Activated B cell treated with CpG ODN at 0.5 μM for 24 hours (primary cell): ENCODE measurements around the gene MYRIP. TPM values are rescaled to one million over a fixed set of nuclear protein-coding genes. Genes with fewer than 3 reads are reported as not detected.

ENCODE experiments used
- ATAC-seq: fragments of 200-7000 bp; cut with Tn5 transposase; one replicate; pipeline ENCODE4 v1.10.0; 2021; ENCODE audit warnings: low read depth, mild to moderate bottlenecking, moderate library complexity
- CTCF ChIA-PET: fragments of 350-600 bp; sonication (Branson Sonifier 250); formaldehyde crosslinking; loops from one replicate; lab custom pipeline; 2021; ENCODE audit warnings: antibody characterized with exemption; lab: Charles Lee
- POLR2A ChIA-PET: fragments of 350-600 bp; sonication (Branson Sonifier 250); formaldehyde crosslinking; loops from one replicate; lab custom pipeline; 2021; ENCODE audit warnings: antibody characterized with exemption; lab: Charles Lee
- DNase-seq: peaks from one replicate; pipeline ENCODE4 v3.0.0; 2022
- H3K27ac Mint-ChIP-seq: one replicate; pipeline ENCODE4 v1.8.0; 2020; ENCODE audit warnings: mixed read lengths
- H3K27me3 Mint-ChIP-seq: one replicate; pipeline ENCODE4 v1.8.0; 2021; ENCODE audit warnings: mixed read lengths
- H3K36me3 Mint-ChIP-seq: one replicate; pipeline ENCODE4 v1.8.0; 2021; ENCODE audit warnings: low read depth, mixed read lengths
- H3K4me1 Mint-ChIP-seq: one replicate; pipeline ENCODE4 v1.8.0; 2021; ENCODE audit warnings: mixed read lengths
- H3K4me3 Mint-ChIP-seq: one replicate; pipeline ENCODE4 v1.8.0; 2020; ENCODE audit warnings: mild to moderate bottlenecking, mixed read lengths
- H3K9me3 Mint-ChIP-seq: one replicate; pipeline ENCODE4 v1.8.0; 2020; ENCODE audit warnings: mixed read lengths
- intact Hi-C: fragments of 100-400 bp; cut with micrococcal nuclease; formaldehyde crosslinking; loops from one replicate; pipeline ENCODE4 v1.15.1; 2024
- total RNA-seq: library from RNA; stranded (reverse); gene quantifications from 2 replicates; pipeline ENCODE4 v1.2.3, GENCODE V29; 2022
- TF ChIP-seq, protein P1 (sequence below): fragments of 200-600 bp; IDR thresholded peaks from one replicate; pipeline ENCODE4 v1.8.0; 2022; ENCODE audit warnings: antibody characterized with exemption, mild to moderate bottlenecking

Gene MYRIP
- total RNA-seq, 1 donor from 2014 or later = 0.20 TPM

- DNase-seq = no peak
- Mint-ChIP-seq H3K4me1 (no peaks in the 10 kb centered on the region), H3K36me3 (no peaks in the 10 kb centered on the region), H3K27ac (no peak overlapping the region), H3K9me3 (no peaks in the 10 kb centered on the region), H3K4me3 (no peak overlapping the region), H3K27me3 (no peaks in the 10 kb centered on the region)
- intact Hi-C loops = no loop called here
- CTCF ChIA-PET = no interaction called here
- TF ChIP-seq, protein P1, sequence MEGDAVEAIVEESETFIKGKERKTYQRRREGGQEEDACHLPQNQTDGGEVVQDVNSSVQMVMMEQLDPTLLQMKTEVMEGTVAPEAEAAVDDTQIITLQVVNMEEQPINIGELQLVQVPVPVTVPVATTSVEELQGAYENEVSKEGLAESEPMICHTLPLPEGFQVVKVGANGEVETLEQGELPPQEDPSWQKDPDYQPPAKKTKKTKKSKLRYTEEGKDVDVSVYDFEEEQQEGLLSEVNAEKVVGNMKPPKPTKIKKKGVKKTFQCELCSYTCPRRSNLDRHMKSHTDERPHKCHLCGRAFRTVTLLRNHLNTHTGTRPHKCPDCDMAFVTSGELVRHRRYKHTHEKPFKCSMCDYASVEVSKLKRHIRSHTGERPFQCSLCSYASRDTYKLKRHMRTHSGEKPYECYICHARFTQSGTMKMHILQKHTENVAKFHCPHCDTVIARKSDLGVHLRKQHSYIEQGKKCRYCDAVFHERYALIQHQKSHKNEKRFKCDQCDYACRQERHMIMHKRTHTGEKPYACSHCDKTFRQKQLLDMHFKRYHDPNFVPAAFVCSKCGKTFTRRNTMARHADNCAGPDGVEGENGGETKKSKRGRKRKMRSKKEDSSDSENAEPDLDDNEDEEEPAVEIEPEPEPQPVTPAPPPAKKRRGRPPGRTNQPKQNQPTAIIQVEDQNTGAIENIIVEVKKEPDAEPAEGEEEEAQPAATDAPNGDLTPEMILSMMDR = no peak
- ATAC-seq = no peak
- POLR2A ChIA-PET = no interaction called here
Observed at GRCh38 chr3:40152482-40153133, 343.2 kb downstream of the MYRIP start.

- H3K9me3 Mint-ChIP-seq = no peaks in the 10 kb centered on the region
- no peak for DNase-seq
- TF ChIP-seq, protein P1 = no peak
- H3K4me3 Mint-ChIP-seq = no peak overlapping the region
- H3K4me1 Mint-ChIP-seq = no peaks in the 10 kb centered on the region
- H3K27ac Mint-ChIP-seq = no peak overlapping the region
- no peak for ATAC-seq
- H3K36me3 Mint-ChIP-seq = no peaks in the 10 kb centered on the region
- H3K27me3 Mint-ChIP-seq = peaks cover 2% of the 10 kb centered on the region
- POLR2A ChIA-PET = no interaction called here
- intact Hi-C loops = no loop called here
- CTCF ChIA-PET = interaction anchor here (1.5 kb wide), 1 partner anchor 18 kb away, joined by 3 read pairs; no protein-coding TSS in a partner anchor
Observed at GRCh38 chr3:40160933-40161332, 351.5 kb downstream of the MYRIP start.

- Mint-ChIP-seq H3K4me1 (no peaks in the 10 kb centered on the region), H3K9me3 (no peaks in the 10 kb centered on the region), H3K27ac (no peak overlapping the region), H3K36me3 (no peaks in the 10 kb centered on the region), H3K27me3 (peaks cover 2% of the 10 kb centered on the region), H3K4me3 (no peak overlapping the region)
- ChIA-PET CTCF (no interaction called here), POLR2A (no interaction called here)
- TF ChIP-seq, protein P1 = no peak
- DNase-seq = no peak
- ATAC-seq = no peak
- intact Hi-C loops = no loop called here
Observed at GRCh38 chr3:40162616-40163015, 353.2 kb downstream of the MYRIP start.

GRCh38 chr3:40166997-40167396 lies 357.6 kb downstream of the MYRIP start:
- Mint-ChIP-seq H3K4me3 (no peak overlapping the region), H3K27me3 (peaks cover 2% of the 10 kb centered on the region), H3K27ac (no peak overlapping the region), H3K9me3 (no peaks in the 10 kb centered on the region), H3K4me1 (peaks cover 12% of the 10 kb centered on the region), H3K36me3 (no peaks in the 10 kb centered on the region)
- DNase-seq (no peak), ATAC-seq (no peak)
- TF ChIP-seq, protein P1 = no peak
- intact Hi-C loops = no loop called here
- ChIA-PET CTCF (no interaction called here), POLR2A (no interaction called here)

- Mint-ChIP-seq H3K36me3 (no peaks in the 10 kb centered on the region), H3K4me1 (peaks cover 12% of the 10 kb centered on the region), H3K9me3 (no peaks in the 10 kb centered on the region), H3K4me3 (no peak overlapping the region), H3K27ac (no peak overlapping the region), H3K27me3 (peaks cover 2% of the 10 kb centered on the region)
- intact Hi-C loops = no loop called here
- ChIA-PET CTCF (interaction anchor here (1.0 kb wide), 1 partner anchor 11 kb away, joined by 3 read pairs; no protein-coding TSS in a partner anchor), POLR2A (no interaction called here)
- no peak for ATAC-seq
- DNase-seq = no peak
- TF ChIP-seq, protein P1 = no peak
Observed at GRCh38 chr3:40167958-40168357, 358.5 kb downstream of the MYRIP start.
